GM18511 (cell line): Measurements from ENCODE around the gene TMTC1.
"Not testable (repeated sequence)": the region's sequence is repeated elsewhere in the genome, so short reads cannot be mapped to it uniquely, and the experiment has no call there.

Source experiments
- ATAC-seq: cut with Tn5 transposase; IDR thresholded peaks from one replicate; pipeline ENCODE4 v1.9.1; 2021; ENCODE audit warnings: mild to moderate bottlenecking, moderate library complexity; ENCODE audit not compliant: unreplicated experiment

Gene TMTC1

GRCh38 chr12:29580971-29581370 lies 202.8 kb downstream of the TMTC1 start:
- ATAC-seq: no peak

- no peak for ATAC-seq
These were observed 205.0 kb downstream of the TMTC1 start for GRCh38 chr12:29578731-29579130.

GRCh38 chr12:29578070-29578469 lies 205.7 kb downstream of the TMTC1 start:
- ATAC-seq: no peak

- ATAC-seq: no peak
These were observed 209.2 kb downstream of the TMTC1 start for GRCh38 chr12:29574500-29574899.

GRCh38 chr12:29572938-29573337 lies 210.8 kb downstream of the TMTC1 start:
- ATAC-seq: no peak

GRCh38 chr12:29572464-29572863 lies 211.3 kb downstream of the TMTC1 start:
- no peak for ATAC-seq

- no peak for ATAC-seq
These were observed 214.5 kb downstream of the TMTC1 start for GRCh38 chr12:29569132-29569757.

- ATAC-seq: no peak
These were observed 217.3 kb downstream of the TMTC1 start for GRCh38 chr12:29566441-29566840.

- ATAC-seq: no peak
These were observed 218.0 kb downstream of the TMTC1 start for GRCh38 chr12:29565727-29566126.

- no peak for ATAC-seq
These were observed 218.8 kb downstream of the TMTC1 start for GRCh38 chr12:29564925-29565324.

- ATAC-seq: no peak
These were observed 220.1 kb downstream of the TMTC1 start for GRCh38 chr12:29563636-29564035.

- ATAC-seq: no peak
These were observed 220.7 kb downstream of the TMTC1 start for GRCh38 chr12:29563071-29563470.

GRCh38 chr12:29562110-29562804 lies 221.5 kb downstream of the TMTC1 start:
- ATAC-seq: no peak

- no peak for ATAC-seq
These were observed 222.1 kb downstream of the TMTC1 start for GRCh38 chr12:29561664-29562071.

GRCh38 chr12:29559198-29559597 lies 224.5 kb downstream of the TMTC1 start:
- ATAC-seq: peak; percentile 55

- ATAC-seq: no peak
These were observed 227.4 kb downstream of the TMTC1 start for GRCh38 chr12:29556363-29556762.

- ATAC-seq: not testable (repeated sequence)
These were observed 228.3 kb downstream of the TMTC1 start for GRCh38 chr12:29555451-29555850.

- ATAC-seq: no peak
These were observed 230.6 kb downstream of the TMTC1 start for GRCh38 chr12:29552994-29553748.

- ATAC-seq: peak; percentile 99
These were observed 231.3 kb downstream of the TMTC1 start for GRCh38 chr12:29552324-29552927.

- no peak for ATAC-seq
These were observed 231.9 kb downstream of the TMTC1 start for GRCh38 chr12:29551812-29552211.

GRCh38 chr12:29547864-29548263 lies 235.9 kb downstream of the TMTC1 start:
- no peak for ATAC-seq
